ENCODE results near the gene PGRMC1.

- TF ChIP-seq HOMEZ (CRISPR knock-in tag; IDR thresholded peaks at IDR 0.05): no peak
- TF ChIP-seq ZNF407 (IDR thresholded peaks at IDR 0.05; ENCODE audit: low read depth): no peak
- TF ChIP-seq, protein P1, sequence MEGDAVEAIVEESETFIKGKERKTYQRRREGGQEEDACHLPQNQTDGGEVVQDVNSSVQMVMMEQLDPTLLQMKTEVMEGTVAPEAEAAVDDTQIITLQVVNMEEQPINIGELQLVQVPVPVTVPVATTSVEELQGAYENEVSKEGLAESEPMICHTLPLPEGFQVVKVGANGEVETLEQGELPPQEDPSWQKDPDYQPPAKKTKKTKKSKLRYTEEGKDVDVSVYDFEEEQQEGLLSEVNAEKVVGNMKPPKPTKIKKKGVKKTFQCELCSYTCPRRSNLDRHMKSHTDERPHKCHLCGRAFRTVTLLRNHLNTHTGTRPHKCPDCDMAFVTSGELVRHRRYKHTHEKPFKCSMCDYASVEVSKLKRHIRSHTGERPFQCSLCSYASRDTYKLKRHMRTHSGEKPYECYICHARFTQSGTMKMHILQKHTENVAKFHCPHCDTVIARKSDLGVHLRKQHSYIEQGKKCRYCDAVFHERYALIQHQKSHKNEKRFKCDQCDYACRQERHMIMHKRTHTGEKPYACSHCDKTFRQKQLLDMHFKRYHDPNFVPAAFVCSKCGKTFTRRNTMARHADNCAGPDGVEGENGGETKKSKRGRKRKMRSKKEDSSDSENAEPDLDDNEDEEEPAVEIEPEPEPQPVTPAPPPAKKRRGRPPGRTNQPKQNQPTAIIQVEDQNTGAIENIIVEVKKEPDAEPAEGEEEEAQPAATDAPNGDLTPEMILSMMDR (IDR thresholded peaks at IDR 0.05 in 2 of 3, conservative IDR thresholded peaks at IDR 0.05 in 1 of 3; ENCODE audit: insufficient read depth in 2 of 3, low read depth in 1 of 3, low read length in 3 of 3): peak; percentile 63 to 76 (median 69)
- TF ChIP-seq JUN (IDR thresholded peaks at IDR 0.05; ENCODE audit: borderline replicate concordance, low read depth, low read length): no peak
- TF ChIP-seq JUN (CRISPR knock-in tag; IDR thresholded peaks at IDR 0.05; ENCODE audit: borderline replicate concordance): no peak
- no peak for TF ChIP-seq ZNF785 (CRISPR knock-in tag; IDR thresholded peaks at IDR 0.05)
- TF ChIP-seq, protein P2, sequence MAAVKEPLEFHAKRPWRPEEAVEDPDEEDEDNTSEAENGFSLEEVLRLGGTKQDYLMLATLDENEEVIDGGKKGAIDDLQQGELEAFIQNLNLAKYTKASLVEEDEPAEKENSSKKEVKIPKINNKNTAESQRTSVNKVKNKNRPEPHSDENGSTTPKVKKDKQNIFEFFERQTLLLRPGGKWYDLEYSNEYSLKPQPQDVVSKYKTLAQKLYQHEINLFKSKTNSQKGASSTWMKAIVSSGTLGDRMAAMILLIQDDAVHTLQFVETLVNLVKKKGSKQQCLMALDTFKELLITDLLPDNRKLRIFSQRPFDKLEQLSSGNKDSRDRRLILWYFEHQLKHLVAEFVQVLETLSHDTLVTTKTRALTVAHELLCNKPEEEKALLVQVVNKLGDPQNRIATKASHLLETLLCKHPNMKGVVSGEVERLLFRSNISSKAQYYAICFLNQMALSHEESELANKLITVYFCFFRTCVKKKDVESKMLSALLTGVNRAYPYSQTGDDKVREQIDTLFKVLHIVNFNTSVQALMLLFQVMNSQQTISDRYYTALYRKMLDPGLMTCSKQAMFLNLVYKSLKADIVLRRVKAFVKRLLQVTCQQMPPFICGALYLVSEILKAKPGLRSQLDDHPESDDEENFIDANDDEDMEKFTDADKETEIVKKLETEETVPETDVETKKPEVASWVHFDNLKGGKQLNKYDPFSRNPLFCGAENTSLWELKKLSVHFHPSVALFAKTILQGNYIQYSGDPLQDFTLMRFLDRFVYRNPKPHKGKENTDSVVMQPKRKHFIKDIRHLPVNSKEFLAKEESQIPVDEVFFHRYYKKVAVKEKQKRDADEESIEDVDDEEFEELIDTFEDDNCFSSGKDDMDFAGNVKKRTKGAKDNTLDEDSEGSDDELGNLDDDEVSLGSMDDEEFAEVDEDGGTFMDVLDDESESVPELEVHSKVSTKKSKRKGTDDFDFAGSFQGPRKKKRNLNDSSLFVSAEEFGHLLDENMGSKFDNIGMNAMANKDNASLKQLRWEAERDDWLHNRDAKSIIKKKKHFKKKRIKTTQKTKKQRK (IDR thresholded peaks at IDR 0.05; ENCODE audit: borderline replicate concordance, low read depth, low read length): no peak
- TF ChIP-seq ZNF740 (CRISPR knock-in tag; IDR thresholded peaks at IDR 0.05): no peak
- no peak for TF ChIP-seq ZNF740 (tag; IDR thresholded peaks at IDR 0.05)
- no peak for TF ChIP-seq ZBTB5 (IDR thresholded peaks at IDR 0.05)
- TF ChIP-seq POLR2A (conservative IDR thresholded peaks at IDR 0.05): no peak
- TF ChIP-seq USF2 (CRISPR knock-in tag; IDR thresholded peaks at IDR 0.05): no peak
- no peak for TF ChIP-seq CBX2 (IDR thresholded peaks at IDR 0.05; ENCODE audit: insufficient read depth, low read length, poor library complexity, severe bottlenecking)
Observed at GRCh38 chrX:119266364-119266995, 30.4 kb downstream of the PGRMC1 start.

Measured in K562 (cell line).